ENCODE measurements around the gene IRF4.

IRF4 gene

DNA sequence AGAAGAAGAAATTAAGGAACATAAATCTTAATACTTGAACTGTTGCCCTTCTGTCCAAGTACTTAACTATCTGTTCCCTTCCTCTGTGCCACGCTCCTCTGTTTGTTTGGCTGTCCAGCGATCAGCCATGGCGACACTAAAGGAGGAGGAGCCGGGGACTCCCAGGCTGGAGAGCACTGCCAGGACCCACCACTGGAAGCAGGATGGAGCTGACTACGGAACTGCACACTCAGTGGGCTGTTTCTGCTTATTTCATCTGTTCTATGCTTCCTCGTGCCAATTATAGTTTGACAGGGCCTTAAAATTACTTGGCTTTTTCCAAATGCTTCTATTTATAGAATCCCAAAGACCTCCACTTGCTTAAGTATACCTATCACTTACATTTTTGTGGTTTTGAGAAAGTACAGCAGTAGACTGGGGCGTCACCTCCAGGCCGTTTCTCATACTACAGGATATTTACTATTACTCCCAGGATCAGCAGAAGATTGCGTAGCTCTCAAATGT, 17.1 kb downstream of the IRF4 start:
- peak; percentile 77 for DNase-seq (ENCODE audit: low read depth)
- H3K4me3 ChIP-seq (ENCODE audit: low read depth, low read length), result no peak overlapping the region

DNA sequence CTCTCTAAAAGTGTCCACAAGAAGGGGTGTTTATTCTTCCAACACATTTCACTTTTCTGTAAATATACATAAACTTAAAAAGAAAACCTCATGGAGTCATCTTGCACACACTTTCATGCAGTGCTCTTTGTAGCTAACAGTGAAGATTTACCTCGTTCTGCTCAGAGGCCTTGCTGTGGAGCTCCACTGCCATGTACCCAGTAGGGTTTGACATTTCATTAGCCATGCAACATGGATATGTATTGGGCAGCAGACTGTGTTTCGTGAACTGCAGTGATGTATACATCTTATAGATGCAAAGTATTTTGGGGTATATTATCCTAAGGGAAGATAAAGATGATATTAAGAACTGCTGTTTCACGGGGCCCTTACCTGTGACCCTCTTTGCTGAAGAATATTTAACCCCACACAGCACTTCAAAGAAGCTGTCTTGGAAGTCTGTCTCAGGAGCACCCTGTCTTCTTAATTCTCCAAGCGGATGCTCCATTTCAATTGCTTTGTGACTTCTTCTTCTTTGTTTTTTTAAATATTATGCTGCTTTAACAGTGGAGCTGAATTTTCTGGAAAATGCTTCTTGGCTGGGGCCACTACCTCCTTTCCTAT, 17.9 kb downstream of the IRF4 start:
- TF ChIP-seq, protein P1, sequence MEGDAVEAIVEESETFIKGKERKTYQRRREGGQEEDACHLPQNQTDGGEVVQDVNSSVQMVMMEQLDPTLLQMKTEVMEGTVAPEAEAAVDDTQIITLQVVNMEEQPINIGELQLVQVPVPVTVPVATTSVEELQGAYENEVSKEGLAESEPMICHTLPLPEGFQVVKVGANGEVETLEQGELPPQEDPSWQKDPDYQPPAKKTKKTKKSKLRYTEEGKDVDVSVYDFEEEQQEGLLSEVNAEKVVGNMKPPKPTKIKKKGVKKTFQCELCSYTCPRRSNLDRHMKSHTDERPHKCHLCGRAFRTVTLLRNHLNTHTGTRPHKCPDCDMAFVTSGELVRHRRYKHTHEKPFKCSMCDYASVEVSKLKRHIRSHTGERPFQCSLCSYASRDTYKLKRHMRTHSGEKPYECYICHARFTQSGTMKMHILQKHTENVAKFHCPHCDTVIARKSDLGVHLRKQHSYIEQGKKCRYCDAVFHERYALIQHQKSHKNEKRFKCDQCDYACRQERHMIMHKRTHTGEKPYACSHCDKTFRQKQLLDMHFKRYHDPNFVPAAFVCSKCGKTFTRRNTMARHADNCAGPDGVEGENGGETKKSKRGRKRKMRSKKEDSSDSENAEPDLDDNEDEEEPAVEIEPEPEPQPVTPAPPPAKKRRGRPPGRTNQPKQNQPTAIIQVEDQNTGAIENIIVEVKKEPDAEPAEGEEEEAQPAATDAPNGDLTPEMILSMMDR (conservative IDR thresholded peaks at IDR 0.05; ENCODE audit: low read depth, low read length), result no peak
- H3K4me3 ChIP-seq (ENCODE audit: low read depth, low read length), result no peak overlapping the region
- DNase-seq (ENCODE audit: low read depth), result no peak

More for the DNA sequence above, 17.1 kb downstream of the IRF4 start:
- TF ChIP-seq, protein P1 (conservative IDR thresholded peaks at IDR 0.05; ENCODE audit: low read depth, low read length), result peak; percentile 66

DNA sequence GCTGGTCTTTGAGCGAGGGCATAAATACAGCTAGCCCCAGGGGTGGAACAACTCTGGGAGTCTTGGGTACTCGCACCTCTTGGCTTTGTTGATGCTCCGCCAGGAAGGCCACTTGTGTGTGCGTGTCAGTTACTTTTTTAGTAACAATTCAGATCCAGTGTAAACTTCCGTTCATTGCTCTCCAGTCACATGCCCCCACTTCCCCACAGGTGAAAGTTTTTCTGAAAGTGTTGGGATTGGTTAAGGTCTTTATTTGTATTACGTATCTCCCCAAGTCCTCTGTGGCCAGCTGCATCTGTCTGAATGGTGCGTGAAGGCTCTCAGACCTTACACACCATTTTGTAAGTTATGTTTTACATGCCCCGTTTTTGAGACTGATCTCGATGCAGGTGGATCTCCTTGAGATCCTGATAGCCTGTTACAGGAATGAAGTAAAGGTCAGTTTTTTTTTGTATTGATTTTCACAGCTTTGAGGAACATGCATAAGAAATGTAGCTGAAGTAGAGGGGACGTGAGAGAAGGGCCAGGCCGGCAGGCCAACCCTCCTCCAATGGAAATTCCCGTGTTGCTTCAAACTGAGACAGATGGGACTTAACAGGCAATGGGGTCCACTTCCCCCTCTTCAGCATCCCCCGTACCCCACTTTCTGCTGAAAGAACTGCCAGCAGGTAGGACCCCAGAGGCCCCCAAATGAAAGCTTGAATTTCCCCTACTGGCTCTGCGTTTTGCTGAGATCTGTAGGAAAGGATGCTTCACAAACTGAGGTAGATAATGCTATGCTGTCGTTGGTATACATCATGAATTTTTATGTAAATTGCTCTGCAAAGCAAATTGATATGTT, 19.2 kb downstream of the IRF4 start:
- DNase-seq (ENCODE audit: low read depth), result no peak
- H3K4me3 ChIP-seq (ENCODE audit: low read depth, low read length), result no peak overlapping the region
- TF ChIP-seq, protein P1 (conservative IDR thresholded peaks at IDR 0.05; ENCODE audit: low read depth, low read length), result no peak

DNA sequence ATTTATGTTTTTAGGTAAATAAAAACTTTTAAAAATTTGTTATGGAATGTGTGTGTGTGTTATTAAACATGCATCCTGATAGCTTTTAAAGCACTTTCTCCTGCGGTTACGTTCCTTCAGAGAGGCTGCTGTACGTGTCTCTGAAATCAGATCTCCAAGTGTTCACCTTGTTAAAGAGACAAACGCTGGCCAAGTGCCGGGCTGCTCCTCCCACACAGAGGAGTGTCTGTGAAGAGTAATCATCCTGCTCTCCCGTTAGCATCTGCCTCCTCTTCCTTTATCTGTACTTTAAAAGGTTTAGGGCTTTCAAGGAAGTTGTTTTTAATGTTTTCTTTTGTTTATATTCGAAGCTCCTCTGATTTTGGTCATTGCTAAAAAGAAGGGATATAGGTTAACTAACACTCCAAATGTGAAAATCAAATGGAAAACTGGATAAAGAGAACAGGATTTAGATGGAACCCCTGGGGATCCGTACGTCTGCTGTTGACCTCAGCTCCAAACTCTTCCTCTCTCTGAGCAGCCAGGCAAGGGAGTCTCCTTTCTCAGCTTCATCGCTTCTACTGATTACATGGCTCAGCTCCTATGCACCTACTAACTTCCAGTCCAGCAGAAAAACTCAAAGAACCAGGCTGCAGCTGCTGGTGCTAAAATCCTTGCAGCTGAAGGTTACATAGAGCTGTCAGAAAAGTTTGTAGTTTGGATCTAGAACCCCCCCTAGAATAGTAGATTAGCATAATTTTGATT, 20.0 kb downstream of the IRF4 start:
- DNase-seq (ENCODE audit: low read depth), result no peak
- no peak overlapping the region for H3K4me3 ChIP-seq (ENCODE audit: low read depth, low read length)
- TF ChIP-seq, protein P1 (conservative IDR thresholded peaks at IDR 0.05; ENCODE audit: low read depth, low read length), result no peak

DNA sequence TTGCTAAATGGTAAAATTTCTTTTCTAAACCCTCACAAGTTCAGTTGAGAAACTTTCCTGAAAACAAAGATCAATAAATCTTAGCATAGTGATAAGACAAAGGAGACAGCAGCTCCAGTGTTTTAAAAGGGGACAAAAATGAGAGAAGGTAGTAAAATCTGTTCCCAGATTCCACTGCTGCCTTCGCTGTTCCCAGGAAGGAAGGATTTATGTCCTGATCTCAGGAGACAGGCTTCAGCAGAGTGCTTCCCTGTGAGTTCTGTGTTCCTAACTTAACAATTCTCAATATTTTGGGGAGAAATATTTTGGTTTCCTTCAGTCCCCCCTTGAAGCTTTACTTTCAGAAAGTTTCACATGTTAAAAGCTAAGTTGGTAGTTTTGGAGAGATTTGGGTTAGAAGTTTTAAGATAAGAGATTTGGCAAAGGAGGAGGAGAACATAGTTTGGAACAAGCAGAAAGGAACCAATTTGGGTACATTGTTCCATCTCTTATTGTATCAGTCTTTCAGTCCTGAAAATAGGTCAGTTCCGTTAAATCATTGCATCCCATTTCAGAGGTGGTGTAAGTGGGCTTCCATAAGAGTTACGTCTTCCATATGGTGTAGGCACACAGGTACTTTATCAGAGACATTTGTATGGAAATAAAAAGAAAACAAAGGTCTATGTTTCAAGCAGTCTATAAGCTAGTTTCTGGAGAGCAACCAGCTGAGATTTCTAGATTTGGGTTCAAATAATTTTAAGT, 20.8 kb downstream of the IRF4 start:
- TF ChIP-seq, protein P1 (conservative IDR thresholded peaks at IDR 0.05; ENCODE audit: low read depth, low read length), result no peak
- no peak overlapping the region for H3K4me3 ChIP-seq (ENCODE audit: low read depth, low read length)
- no peak for DNase-seq (ENCODE audit: low read depth)

DNA sequence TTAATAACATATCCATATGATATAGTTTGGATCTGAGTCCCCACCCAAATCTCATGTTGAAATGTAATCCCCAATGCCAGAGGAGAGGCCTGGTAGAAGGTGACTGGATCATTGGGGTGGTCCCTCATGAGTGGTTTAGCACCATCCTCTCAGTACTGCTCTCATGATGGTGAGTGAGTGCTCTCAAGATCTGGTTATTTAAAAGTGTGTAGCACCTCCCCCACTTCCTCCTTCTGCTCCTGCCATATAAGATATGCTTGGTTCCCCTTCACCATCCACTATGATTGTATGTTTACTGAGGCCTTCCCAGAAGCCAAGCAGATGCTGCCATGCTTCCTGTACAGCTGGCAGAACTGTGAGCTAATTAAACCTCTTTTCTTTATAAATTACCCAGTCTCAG, 22.9 kb downstream of the IRF4 start:
- TF ChIP-seq, protein P1 (conservative IDR thresholded peaks at IDR 0.05; ENCODE audit: low read depth, low read length), result no peak
- DNase-seq (ENCODE audit: low read depth), result no peak
- H3K4me3 ChIP-seq (ENCODE audit: low read depth, low read length), result no peak overlapping the region
